ENCODE results near the gene SLC13A2. TPM values are rescaled to one million over a fixed set of nuclear protein-coding genes. Genes with fewer than 3 reads are reported as not detected.

Gene SLC13A2
- total RNA-seq, 1 experiment from 2014 or later = not detected

GRCh38 chr17:28530926-28531325, 57.5 kb downstream of the SLC13A2 start:
- no peak for DNase-seq (ENCODE audit: extremely low read depth, low read depth)

GRCh38 chr17:28532050-28532960, 58.9 kb downstream of the SLC13A2 start:
- DNase-seq (ENCODE audit: extremely low read depth, low read depth) = no peak

DNA sequence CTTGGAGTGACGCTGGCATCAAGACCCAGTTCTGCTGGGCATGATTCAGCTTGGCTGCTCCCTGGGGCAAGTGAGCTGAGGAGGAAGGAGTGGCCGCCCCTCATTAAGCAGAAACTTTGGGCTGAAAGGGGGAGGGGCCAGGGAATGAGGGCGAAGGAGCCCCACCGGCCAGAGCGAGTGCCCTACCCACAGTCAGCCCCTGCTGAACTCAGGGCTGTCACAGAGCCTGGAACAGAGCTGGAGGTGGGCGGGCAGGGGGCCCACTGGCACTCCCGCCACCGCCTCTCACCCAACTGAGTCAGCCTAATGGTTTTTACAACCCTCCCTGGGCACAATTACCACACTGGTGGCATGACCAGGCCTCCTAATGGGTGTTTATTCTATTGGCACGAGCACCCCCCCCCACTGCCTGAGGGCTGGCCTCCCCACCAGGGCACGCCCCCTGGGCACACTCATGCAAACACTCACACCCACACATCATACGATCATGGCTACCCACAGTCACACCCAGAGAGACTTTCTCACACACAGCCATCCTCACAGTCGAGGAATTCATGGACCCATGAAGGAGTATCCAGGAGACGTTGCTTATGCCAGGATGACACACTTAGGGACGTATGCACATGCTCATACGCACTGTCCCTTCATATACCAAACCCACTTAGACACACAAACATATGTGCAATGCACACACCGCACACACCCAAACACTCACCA, 59.8 kb downstream of the SLC13A2 start:
- no peak for DNase-seq (ENCODE audit: extremely low read depth, low read depth)

DNA sequence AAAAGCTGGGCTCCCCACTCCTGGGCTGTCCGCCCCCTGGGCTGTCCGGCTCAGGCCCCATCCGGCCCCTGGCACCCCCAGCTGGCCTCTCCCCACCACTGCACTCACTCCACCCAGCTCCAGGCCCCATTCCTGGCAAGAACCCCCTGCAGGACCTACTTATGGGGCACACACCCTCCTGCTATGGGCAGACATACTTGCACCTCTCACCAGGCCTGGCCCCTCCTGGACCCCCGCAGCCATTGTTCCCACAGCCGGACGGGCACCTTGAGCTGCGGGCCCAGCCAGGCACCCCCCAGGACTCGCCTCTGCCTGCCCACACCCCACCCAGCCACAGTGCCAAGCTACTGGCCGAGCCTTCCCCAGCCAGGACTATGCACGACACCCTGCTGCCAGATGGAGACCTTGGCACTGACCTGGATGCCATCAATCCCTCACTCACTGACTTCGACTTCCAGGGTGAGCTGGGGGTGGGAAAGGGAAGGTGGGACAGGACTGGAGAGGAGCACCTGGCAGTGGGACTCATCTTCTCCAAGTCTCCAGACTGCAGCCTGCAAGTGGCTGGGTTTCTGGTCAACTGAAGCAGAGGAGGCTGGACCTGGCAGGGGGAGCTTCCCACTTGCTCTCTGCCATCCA, 61.4 kb downstream of the SLC13A2 start:
- DNase-seq (ENCODE audit: extremely low read depth, low read depth) = no peak

- DNase-seq (ENCODE audit: extremely low read depth, low read depth) = no peak
These were observed 63.2 kb downstream of the SLC13A2 start for GRCh38 chr17:28536532-28537218.

DNA sequence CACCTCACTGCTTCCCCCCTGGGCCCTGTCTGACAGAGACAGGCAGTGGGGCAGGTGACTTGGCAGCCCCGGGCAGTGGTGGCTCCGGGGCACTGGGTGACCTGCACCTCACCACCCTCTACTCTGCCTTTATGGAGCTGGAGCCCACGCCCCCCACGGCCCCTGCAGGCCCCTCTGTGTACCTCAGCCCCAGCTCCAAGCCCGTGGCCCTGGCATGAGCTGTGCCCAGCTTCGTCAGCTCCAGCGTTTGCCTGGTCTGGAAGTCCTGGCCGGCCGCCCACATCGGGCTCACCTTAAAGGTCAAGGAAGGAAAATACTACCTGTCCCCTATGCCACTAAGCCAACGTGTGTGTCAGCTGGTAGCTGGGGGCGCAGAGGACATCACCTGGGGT, 63.8 kb downstream of the SLC13A2 start:
- DNase-seq (ENCODE audit: extremely low read depth, low read depth) = no peak

- DNase-seq (ENCODE audit: extremely low read depth, low read depth) = no peak
These were observed 65.0 kb downstream of the SLC13A2 start for GRCh38 chr17:28538296-28538895.

DNA sequence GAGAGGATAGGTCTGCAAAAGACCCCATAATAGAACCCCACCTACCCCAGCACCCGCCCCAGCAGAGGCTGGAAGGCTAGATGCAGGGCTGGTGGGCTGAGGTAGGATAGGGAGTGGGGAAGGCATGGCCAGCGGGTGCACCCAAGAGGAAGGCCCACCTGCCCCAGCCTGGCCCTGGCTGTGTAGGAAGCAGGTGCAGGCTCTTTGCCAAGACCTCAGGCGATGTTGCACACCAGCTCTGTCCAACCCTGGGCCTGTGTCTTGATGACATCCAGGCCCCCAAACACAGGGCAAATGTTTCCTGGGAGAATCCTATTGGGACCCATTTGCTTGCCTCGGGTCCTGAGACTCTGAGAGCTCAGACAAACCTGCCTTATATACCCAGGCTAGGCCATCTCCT, 66.8 kb downstream of the SLC13A2 start:
- no peak for DNase-seq (ENCODE audit: extremely low read depth, low read depth)

DNA sequence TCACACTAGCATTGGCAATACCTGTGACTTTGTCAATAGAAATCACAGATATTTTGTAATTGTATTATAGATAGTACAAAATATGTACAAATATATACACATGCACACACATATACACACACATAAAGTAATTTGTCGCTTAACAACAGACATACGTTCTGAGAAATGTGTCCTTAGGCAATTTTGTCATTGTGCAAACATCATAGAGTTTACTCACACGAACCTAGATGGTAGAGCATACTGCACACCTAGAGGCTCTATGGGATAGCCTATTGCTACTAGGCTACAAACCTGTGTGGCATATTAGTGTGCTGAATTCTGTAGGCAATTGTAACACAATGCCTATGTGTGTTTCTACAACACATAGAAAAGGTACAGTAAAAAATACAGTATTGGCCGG, 68.0 kb downstream of the SLC13A2 start:
- no peak for DNase-seq (ENCODE audit: extremely low read depth, low read depth)

DNA sequence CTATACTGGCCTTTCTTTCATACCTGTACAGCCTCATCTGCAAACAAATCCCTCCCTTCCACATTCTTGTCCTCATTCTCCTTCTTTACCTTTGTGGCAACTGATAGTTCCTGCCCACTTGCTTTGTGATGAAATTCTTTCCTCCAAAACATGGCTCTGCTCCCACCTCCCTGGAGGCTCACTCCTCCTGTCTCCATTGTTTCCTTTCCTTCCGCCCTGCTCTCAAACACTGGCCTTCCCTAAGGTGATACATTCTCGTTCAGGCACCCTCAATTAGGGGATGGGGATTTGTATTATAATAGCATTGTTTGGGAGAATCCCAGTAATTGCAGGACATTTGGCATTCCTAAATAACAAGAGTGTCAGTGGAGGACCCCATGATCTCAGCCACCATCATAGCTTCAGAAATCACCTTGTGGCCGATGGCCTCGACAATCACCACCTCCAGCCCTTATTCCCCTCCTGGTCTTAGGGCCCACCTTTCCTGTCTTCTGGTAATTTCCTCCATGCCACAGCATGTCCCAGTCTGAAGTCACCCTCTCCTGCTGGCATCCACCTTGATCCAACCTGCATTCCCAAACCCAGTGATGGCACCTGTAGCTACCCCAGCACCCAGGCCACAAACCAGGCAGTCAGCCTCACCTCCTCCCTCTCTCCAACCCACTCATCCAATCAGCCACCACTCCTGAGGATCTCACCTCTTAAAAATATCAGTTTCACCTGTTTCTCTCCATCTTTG, 71.1 kb downstream of the SLC13A2 start:
- DNase-seq (ENCODE audit: extremely low read depth, low read depth) = no peak

- no peak for DNase-seq (ENCODE audit: extremely low read depth, low read depth)
These were observed 71.7 kb downstream of the SLC13A2 start for GRCh38 chr17:28545141-28545503.

- no peak for DNase-seq (ENCODE audit: extremely low read depth, low read depth)
These were observed 72.5 kb downstream of the SLC13A2 start for GRCh38 chr17:28545787-28546415.

GRCh38 chr17:28547096-28547622, 73.7 kb downstream of the SLC13A2 start:
- DNase-seq (ENCODE audit: extremely low read depth, low read depth) = no peak

Other genes starting within 250 kb of the SLC13A2 start
- gene TMEM97, start 154.4 kb upstream of the SLC13A2 start, total RNA-seq (2014; rRNA removed; shearing (Covaris generic)) = 36.5 and 38.3 TPM in 2 replicates
- gene IFT20, start 138.2 kb upstream of the SLC13A2 start, total RNA-seq (2014; rRNA removed; shearing (Covaris generic)) = 43.6 and 47.5 TPM in 2 replicates
- gene TNFAIP1, start 137.9 kb upstream of the SLC13A2 start, total RNA-seq (2014; rRNA removed; shearing (Covaris generic)) = 31.0 and 31.2 TPM in 2 replicates
- 149 and 160 TPM in 2 replicates for gene POLDIP2, start 116.1 kb upstream of the SLC13A2 start, total RNA-seq (2014; rRNA removed; shearing (Covaris generic))
- gene SEBOX, start 108.4 kb upstream of the SLC13A2 start, total RNA-seq (2014; rRNA removed; shearing (Covaris generic)) = not detected in 2 replicates
- gene VTN, start 103.3 kb upstream of the SLC13A2 start, total RNA-seq (2014; rRNA removed; shearing (Covaris generic)) = 7.1 and 7.6 TPM in 2 replicates
- gene SARM1, start 102.0 kb upstream of the SLC13A2 start, total RNA-seq (2014; rRNA removed; shearing (Covaris generic)) = 4.5 and 6.1 TPM in 2 replicates
- 11.1 and 11.3 TPM in 2 replicates for gene SLC46A1, start 67.4 kb upstream of the SLC13A2 start, total RNA-seq (2014; rRNA removed; shearing (Covaris generic))
- 0.17 TPM in 1 of 2 replicates, not detected in the other for gene FOXN1, start 32.7 kb downstream of the SLC13A2 start, total RNA-seq (2014; rRNA removed; shearing (Covaris generic))
- 23.6 and 24.2 TPM in 2 replicates for gene UNC119, start 79.0 kb downstream of the SLC13A2 start, total RNA-seq (2014; rRNA removed; shearing (Covaris generic))
- 48.2 and 57.7 TPM in 2 replicates for gene PIGS, start 97.9 kb downstream of the SLC13A2 start, total RNA-seq (2014; rRNA removed; shearing (Covaris generic))
- gene ALDOC, start 103.3 kb downstream of the SLC13A2 start, total RNA-seq (2014; rRNA removed; shearing (Covaris generic)) = 27.9 and 37.3 TPM in 2 replicates
- gene SPAG5, start 125.4 kb downstream of the SLC13A2 start, total RNA-seq (2014; rRNA removed; shearing (Covaris generic)) = 56.3 and 56.8 TPM in 2 replicates
- 13.1 and 19.9 TPM in 2 replicates for gene RSKR, start 140.5 kb downstream of the SLC13A2 start, total RNA-seq (2014; rRNA removed; shearing (Covaris generic))
- gene BLTP2, start 171.5 kb downstream of the SLC13A2 start, total RNA-seq (2014; rRNA removed; shearing (Covaris generic)) = 109 and 134 TPM in 2 replicates
- 49.5 and 52.6 TPM in 2 replicates for gene SDF2, start 188.3 kb downstream of the SLC13A2 start, total RNA-seq (2014; rRNA removed; shearing (Covaris generic))
- 26.7 and 33.3 TPM in 2 replicates for gene SUPT6H, start 188.6 kb downstream of the SLC13A2 start, total RNA-seq (2014; rRNA removed; shearing (Covaris generic))
- 3.4 and 3.6 TPM in 2 replicates for gene PROCA1, start 238.2 kb downstream of the SLC13A2 start, total RNA-seq (2014; rRNA removed; shearing (Covaris generic))
- gene RAB34, start 244.2 kb downstream of the SLC13A2 start, total RNA-seq (2014; rRNA removed; shearing (Covaris generic)) = 170 and 179 TPM in 2 replicates
- 1,295 and 1,608 TPM in 2 replicates for gene RPL23A, start 246.3 kb downstream of the SLC13A2 start, total RNA-seq (2014; rRNA removed; shearing (Covaris generic))